CD4-positive, alpha-beta T cell treated with Interleukin-6 for 4 hours (primary cell): ENCODE results near the gene CD37.

Experiments
- DNase-seq: peaks from one replicate; pipeline ENCODE4 v3.0.0-alpha.2; 2020; ENCODE audit warnings: mixed read lengths

Gene CD37

DNA sequence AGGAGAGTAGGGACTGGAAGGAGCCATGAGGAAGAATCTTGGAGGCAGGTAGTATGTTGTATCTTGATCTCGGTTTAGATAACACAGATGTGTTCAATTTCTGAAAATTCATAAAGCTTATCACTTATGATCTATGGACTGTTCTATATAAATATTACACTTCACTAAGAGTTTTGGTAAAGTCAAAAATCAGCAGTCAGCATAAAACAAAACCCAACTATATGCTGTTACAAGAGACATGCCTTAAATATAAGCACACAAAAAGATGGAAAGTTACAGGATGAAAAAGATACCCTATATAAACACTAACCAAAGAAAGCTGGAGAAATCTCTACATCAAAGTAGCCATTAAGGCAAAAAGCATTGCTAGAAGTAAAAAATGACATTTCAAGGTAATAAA lies 48.4 kb downstream of the CD37 start:
- no peak for DNase-seq

DNA sequence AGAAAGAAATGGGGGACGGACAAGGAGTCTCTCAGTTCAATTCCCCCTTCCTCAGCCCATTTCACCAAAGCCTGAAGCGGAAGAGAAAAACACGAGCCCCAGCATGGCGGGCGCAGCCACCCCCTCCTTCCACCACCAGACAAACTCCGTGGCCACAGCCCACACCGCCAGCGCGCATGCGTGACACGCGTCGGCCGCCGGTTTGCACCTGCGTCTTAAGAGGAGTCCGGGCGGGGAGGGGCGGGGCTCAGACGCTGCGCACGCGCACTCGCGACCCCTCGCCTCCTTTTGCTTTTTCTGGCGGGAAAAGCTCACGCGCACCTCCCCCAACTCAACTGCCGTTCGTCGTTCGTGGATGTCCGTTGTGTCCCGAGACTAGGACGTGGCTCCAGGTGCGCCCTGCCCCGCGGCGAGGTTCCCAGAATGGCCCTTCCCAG lies 52.7 kb downstream of the CD37 start, which contains the start of gene KASH5:
KASH5 (plus strand) TSS at position 314 of the 437 bp plus-strand sequence. CDS start 2,635 bp downstream, outside the sequence.
- DNase-seq, result peak; percentile 78

- DNase-seq, result no peak
These were observed 54.2 kb downstream of the CD37 start for GRCh38 chr19:49389406-49389805.
